HG02763 (cell line): ENCODE measurements around the gene GABRG3.
"Not testable (repeated sequence)": the region's sequence is repeated elsewhere in the genome, so short reads cannot be mapped to it uniquely, and the experiment has no call there.

ENCODE experiments used
- ATAC-seq: cut with Tn5 transposase; IDR thresholded peaks from one replicate; pipeline ENCODE4 v1.9.1; 2021; ENCODE audit warnings: mild to moderate bottlenecking, moderate library complexity; ENCODE audit not compliant: unreplicated experiment

GABRG3 gene

GRCh38 chr15:26985050-26985449 is 14.1 kb downstream of the GABRG3 start:
- no peak for ATAC-seq

- no peak for ATAC-seq
Measured at GRCh38 chr15:26996250-26996649, 25.3 kb downstream of the GABRG3 start.

- not testable (repeated sequence) for ATAC-seq
Measured at GRCh38 chr15:27003003-27003402, 32.0 kb downstream of the GABRG3 start.

GRCh38 chr15:27004226-27004625 is 33.2 kb downstream of the GABRG3 start:
- not testable (repeated sequence) for ATAC-seq

GRCh38 chr15:27017168-27017809 is 46.3 kb downstream of the GABRG3 start:
- ATAC-seq: no peak

- ATAC-seq: no peak
Measured at GRCh38 chr15:27019687-27020086, 48.7 kb downstream of the GABRG3 start.

GRCh38 chr15:27025481-27025966 is 54.5 kb downstream of the GABRG3 start:
- no peak for ATAC-seq

- no peak for ATAC-seq
Measured at GRCh38 chr15:27027229-27027628, 56.2 kb downstream of the GABRG3 start.

- no peak for ATAC-seq
Measured at GRCh38 chr15:27028858-27029477, 58.0 kb downstream of the GABRG3 start.

- ATAC-seq: no peak
Measured at GRCh38 chr15:27036210-27036609, 65.2 kb downstream of the GABRG3 start.

- no peak for ATAC-seq
Measured at GRCh38 chr15:27037501-27037900, 66.5 kb downstream of the GABRG3 start.

GRCh38 chr15:27039152-27039551 is 68.2 kb downstream of the GABRG3 start:
- ATAC-seq: no peak

- ATAC-seq: no peak
Measured at GRCh38 chr15:27042230-27042629, 71.2 kb downstream of the GABRG3 start.

GRCh38 chr15:27042646-27043045 is 71.7 kb downstream of the GABRG3 start:
- no peak for ATAC-seq

GRCh38 chr15:27043770-27044169 is 72.8 kb downstream of the GABRG3 start:
- no peak for ATAC-seq

GRCh38 chr15:27045796-27046195 is 74.8 kb downstream of the GABRG3 start:
- no peak for ATAC-seq

- no peak for ATAC-seq
Measured at GRCh38 chr15:27046880-27047279, 75.9 kb downstream of the GABRG3 start.

- no peak for ATAC-seq
Measured at GRCh38 chr15:27050163-27050562, 79.2 kb downstream of the GABRG3 start.

GRCh38 chr15:27054426-27054825 is 83.4 kb downstream of the GABRG3 start:
- ATAC-seq: no peak

GRCh38 chr15:27057904-27058645 is 87.1 kb downstream of the GABRG3 start:
- ATAC-seq: no peak

- ATAC-seq: no peak
Measured at GRCh38 chr15:27058939-27059338, 88.0 kb downstream of the GABRG3 start.
